RWPE1 (cell line): ENCODE results near the gene THSD4.
A peak's percentile ranks its signal among the peaks of the same experiment; 100 is the strongest.

ENCODE experiments used
- CTCF ChIA-PET: fragments of 350-600 bp; sonication (Branson Sonifier 250); formaldehyde crosslinking; extraction: SDS; loops from one replicate; lab custom pipeline; 2021; lab: Yijun Ruan, JAX
- POLR2A ChIA-PET: fragments of 400-600 bp; formaldehyde crosslinking; extraction: SDS; loops from one replicate; lab custom pipeline; 2020; ENCODE audit warnings: antibody characterized with exemption; ENCODE audit not compliant: low non-redundant PET; lab: Yijun Ruan, JAX
- DNase-seq: peaks from one replicate; pipeline ENCODE4 v3.0.0; 2012; ENCODE audit warnings: low spot score
- H3K27ac ChIP-seq: fragments of 450-650 bp; 2 replicates; pipeline ENCODE4 v1.5.1; 2017
- TF ChIP-seq, protein P1 (sequence below): fragments of 450-650 bp; conservative IDR thresholded peaks from 2 replicates; pipeline ENCODE4 v1.5.1; 2017; ENCODE audit warnings: low read depth, mild to moderate bottlenecking

THSD4 gene

DNA sequence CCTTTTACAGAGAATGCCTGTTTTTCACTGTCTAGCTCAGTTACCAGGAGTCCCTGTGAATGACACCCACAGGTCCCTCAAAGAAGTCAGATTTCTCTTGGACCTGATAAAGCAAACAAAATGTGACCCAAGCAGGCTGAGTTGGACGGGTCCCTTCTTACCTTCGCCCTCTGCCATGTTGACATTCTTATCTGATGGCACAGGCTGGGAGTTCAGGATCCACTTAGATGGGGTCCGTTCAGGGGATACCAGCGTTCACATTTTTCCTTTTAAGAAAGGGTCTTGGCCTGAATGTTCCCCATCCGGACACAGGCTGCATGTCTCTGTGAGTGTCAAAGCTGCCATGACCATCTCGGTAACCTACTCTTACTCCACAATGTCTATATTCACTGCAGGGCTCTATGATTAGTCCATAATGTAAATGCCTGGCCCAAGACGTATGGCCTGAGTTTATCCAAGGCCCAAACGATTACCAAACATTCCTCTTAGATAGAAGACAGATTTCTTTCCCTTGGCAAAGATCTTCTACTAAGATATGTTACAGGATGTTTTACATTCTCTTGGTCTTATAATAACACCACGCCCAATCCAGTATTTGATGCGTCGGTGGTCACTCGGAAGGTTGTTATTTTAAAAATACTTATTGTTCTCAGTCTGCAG lies 179.1 kb downstream of the THSD4 start:
- no peak for DNase-seq
- TF ChIP-seq, protein P1, sequence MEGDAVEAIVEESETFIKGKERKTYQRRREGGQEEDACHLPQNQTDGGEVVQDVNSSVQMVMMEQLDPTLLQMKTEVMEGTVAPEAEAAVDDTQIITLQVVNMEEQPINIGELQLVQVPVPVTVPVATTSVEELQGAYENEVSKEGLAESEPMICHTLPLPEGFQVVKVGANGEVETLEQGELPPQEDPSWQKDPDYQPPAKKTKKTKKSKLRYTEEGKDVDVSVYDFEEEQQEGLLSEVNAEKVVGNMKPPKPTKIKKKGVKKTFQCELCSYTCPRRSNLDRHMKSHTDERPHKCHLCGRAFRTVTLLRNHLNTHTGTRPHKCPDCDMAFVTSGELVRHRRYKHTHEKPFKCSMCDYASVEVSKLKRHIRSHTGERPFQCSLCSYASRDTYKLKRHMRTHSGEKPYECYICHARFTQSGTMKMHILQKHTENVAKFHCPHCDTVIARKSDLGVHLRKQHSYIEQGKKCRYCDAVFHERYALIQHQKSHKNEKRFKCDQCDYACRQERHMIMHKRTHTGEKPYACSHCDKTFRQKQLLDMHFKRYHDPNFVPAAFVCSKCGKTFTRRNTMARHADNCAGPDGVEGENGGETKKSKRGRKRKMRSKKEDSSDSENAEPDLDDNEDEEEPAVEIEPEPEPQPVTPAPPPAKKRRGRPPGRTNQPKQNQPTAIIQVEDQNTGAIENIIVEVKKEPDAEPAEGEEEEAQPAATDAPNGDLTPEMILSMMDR = no peak
- ChIA-PET POLR2A (no interaction called here), CTCF (interaction anchor here (0.6 to 0.7 kb wide), 2 partner anchors 99 to 184 kb away, joined by 3 read pairs; no protein-coding TSS in a partner anchor)
- H3K27ac ChIP-seq = peak overlapping the region; percentile 95

DNA sequence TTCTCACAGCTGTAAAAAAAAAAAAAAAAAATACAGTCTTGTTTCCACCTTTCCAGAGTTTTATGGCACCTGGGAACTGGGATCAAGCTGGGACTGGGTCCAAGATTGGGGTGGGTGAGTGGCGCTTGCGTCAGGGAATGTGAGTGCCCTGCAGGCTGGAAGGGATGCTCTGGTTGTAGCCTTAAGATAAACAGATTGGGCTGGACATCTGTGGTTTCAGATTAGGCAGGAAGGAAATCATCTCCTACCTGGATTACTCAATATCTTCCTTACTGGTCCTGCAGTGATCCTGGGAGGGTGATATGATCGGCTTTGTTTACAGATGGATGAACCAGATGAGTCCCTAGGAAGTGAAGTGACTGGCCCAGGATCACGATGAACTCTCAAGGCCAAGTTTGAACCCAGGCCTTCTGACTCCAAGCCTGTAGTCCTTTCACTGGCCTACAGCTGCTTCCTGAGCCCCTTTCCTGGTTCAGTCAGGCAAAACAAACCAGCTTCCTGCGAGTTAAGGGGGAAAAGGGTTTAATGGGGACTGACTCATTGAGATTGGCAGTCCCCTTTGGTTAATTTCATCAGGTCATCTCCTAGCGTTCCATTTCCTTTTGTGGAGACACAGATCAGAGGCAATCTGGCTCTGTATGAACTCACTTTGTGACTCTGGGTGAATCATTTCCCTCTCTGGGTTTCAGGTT lies 179.8 kb downstream of the THSD4 start:
- DNase-seq = peak; percentile 93
- TF ChIP-seq, protein P1 = no peak
- ChIA-PET POLR2A (interaction anchor here (0.7 kb wide), 1 partner anchor 9 kb away, joined by 3 read pairs; no protein-coding TSS in a partner anchor), CTCF (interaction anchor here (0.6 to 0.9 kb wide), 3 partner anchors 56 to 185 kb away, joined by 3 to 4 read pairs (median 3); no protein-coding TSS in a partner anchor)
- H3K27ac ChIP-seq = peak overlapping the region; percentile 95

DNA sequence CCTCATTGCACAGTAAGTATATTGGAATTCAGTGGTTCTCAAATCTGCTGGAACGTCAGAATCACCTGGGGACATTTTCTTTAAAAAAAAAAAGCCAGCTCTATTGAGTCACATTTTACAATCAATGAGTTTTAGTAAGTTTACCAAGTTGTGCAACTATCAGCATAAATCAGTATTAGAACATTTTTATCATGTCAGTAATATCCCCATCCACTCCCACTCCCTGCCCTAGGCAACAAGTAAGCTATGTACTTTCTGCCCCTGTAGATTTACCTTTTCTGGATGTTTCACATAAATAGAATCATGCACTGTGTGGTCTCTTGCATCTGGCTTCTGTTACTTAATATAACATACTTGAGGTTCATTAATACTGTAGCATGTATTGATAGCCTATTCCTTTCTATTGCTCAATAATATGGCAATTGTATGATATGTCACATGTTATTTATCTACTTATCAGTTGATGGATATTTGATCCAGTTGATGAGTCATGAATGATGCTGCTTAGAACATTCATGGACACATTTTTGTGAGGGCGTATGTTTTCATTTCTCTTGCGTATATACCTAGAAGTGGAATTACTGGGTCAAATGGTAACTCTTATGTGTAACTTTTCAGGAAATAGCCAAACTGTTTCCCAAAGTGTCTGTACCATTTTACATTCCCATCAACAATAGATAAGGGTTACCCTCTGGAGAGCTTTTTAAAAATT lies 180.5 kb downstream of the THSD4 start:
- CTCF ChIA-PET = interaction anchor here (0.9 kb wide), 1 partner anchor 55 kb away, joined by 4 read pairs; no protein-coding TSS in a partner anchor
- H3K27ac ChIP-seq = peak overlapping the region; percentile 95
- POLR2A ChIA-PET = interaction anchor here (0.7 kb wide), 1 partner anchor 8 kb away, joined by 3 read pairs; no protein-coding TSS in a partner anchor
- TF ChIP-seq, protein P1 = no peak
- DNase-seq = peak; percentile 71

DNA sequence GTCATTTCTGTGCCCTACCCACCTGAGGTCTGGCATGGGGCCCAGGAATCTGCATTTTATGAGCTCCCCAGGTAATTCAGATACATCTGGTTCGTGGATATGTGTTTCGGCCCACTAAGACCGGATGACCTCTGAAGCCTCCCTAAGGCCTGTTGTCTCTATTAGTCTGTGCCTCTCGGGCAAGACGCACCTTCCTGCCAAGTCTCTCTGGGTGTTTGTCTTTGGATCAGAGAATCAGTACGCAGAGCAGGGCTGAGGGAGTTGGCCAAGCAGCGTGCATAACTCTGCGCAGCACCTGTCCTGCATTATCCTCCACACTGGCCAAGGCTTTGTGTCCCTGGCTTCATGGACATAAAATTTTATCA lies 181.0 kb downstream of the THSD4 start:
- ChIA-PET CTCF (interaction anchor here (1.3 kb wide), 1 partner anchor 181 kb away, joined by 4 read pairs; the partner anchor contains the start of gene THSD4), POLR2A (no interaction called here)
- DNase-seq = peak; percentile 58
- peak overlapping the region; percentile 88 for H3K27ac ChIP-seq
- TF ChIP-seq, protein P1 = no peak

DNA sequence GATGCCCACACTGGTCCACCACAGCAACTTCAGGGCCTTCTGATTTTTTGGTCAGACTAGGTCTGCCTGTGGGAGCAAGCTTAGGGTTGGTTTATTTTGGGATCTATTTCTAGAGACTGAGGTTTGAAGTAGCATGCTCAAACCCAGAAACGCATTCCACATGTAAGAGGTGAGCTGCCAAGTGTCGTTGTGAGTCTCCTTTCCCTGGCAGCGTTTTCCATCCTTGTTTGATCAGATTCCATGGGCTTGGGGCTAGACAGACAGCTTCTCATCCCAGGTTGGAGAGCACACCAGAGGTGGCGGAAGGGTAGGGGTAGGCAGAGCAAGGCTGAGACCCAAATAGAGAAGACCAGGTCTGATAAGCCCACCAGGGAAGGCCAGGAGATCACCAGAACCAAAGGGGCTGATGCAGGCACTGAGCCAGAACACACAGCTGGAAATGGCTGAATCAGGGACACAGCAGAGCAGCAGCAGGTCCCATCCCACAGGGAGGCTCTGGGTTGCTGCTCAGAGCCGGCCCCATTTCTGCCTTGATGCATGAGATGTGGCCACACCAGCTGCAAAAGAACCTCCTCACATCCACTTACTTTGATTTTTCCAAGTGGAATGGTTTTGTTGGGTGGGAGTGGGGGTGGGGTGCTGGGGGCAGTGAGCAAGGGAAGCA lies 186.8 kb downstream of the THSD4 start:
- no peak for DNase-seq
- H3K27ac ChIP-seq = no peak overlapping the region
- POLR2A ChIA-PET = no interaction called here

More for the DNA sequence above, 186.8 kb downstream of the THSD4 start:
- CTCF ChIA-PET = interaction anchor here (0.5 kb wide), 1 partner anchor 101 kb away, joined by 3 read pairs; no protein-coding TSS in a partner anchor
- TF ChIP-seq, protein P1 = no peak
